ENCODE measurements around the gene CELA3A. TPM values are rescaled to one million over a fixed set of nuclear protein-coding genes. Genes with fewer than 3 reads are reported as not detected.

The CELA3A gene
- total RNA-seq, 1 donor from 2014 or later: not detected

GRCh38 chr1:22039594-22040285, 38.3 kb downstream of the CELA3A start:
- Mint-ChIP-seq H3K36me3 (ENCODE audit: low read depth) (no peaks in the 10 kb centered on the region), H3K4me1 (ENCODE audit: low read depth) (peaks cover 16% of the 10 kb centered on the region), H3K9me3 (ENCODE audit: low read depth) (no peaks in the 10 kb centered on the region), H3K27me3 (ENCODE audit: low read depth) (no peaks in the 10 kb centered on the region), H3K27ac (ENCODE audit: unreplicated experiment) (no peak overlapping the region), H3K4me3 (ENCODE audit: unreplicated experiment) (no peak overlapping the region)
- DNase-seq (ENCODE audit: low spot score): no peak
- no peak for TF ChIP-seq CTCF (IDR thresholded peaks at IDR 0.05)

GRCh38 chr1:22040286-22040623, 38.8 kb downstream of the CELA3A start:
- no peaks in the 10 kb centered on the region for H3K27me3 Mint-ChIP-seq (ENCODE audit: low read depth)
- H3K27ac Mint-ChIP-seq (ENCODE audit: unreplicated experiment): no peak overlapping the region
- H3K36me3 Mint-ChIP-seq (ENCODE audit: low read depth): no peaks in the 10 kb centered on the region
- peaks cover 1% of the 10 kb centered on the region for H3K9me3 Mint-ChIP-seq (ENCODE audit: low read depth)
- DNase-seq (ENCODE audit: low spot score): no peak
- no peak for TF ChIP-seq CTCF (IDR thresholded peaks at IDR 0.05)
- peaks cover 21% of the 10 kb centered on the region for H3K4me1 Mint-ChIP-seq (ENCODE audit: low read depth)
- no peak overlapping the region for H3K4me3 Mint-ChIP-seq (ENCODE audit: unreplicated experiment)

- Mint-ChIP-seq H3K36me3 (ENCODE audit: low read depth) (no peaks in the 10 kb centered on the region), H3K27ac (ENCODE audit: unreplicated experiment) (no peak overlapping the region), H3K27me3 (ENCODE audit: low read depth) (no peaks in the 10 kb centered on the region), H3K9me3 (ENCODE audit: low read depth) (peaks cover 4% of the 10 kb centered on the region), H3K4me3 (ENCODE audit: unreplicated experiment) (no peak overlapping the region), H3K4me1 (ENCODE audit: low read depth) (peaks cover 24% of the 10 kb centered on the region)
- DNase-seq (ENCODE audit: low spot score): no peak
- no peak for TF ChIP-seq CTCF (IDR thresholded peaks at IDR 0.05)
These were observed 40.0 kb downstream of the CELA3A start for GRCh38 chr1:22041505-22041904.

- Mint-ChIP-seq H3K4me3 (ENCODE audit: unreplicated experiment) (no peak overlapping the region), H3K27ac (ENCODE audit: unreplicated experiment) (no peak overlapping the region), H3K36me3 (ENCODE audit: low read depth) (no peaks in the 10 kb centered on the region), H3K27me3 (ENCODE audit: low read depth) (no peaks in the 10 kb centered on the region), H3K9me3 (ENCODE audit: low read depth) (peaks cover 4% of the 10 kb centered on the region), H3K4me1 (ENCODE audit: low read depth) (peaks cover 24% of the 10 kb centered on the region)
- no peak for TF ChIP-seq CTCF (IDR thresholded peaks at IDR 0.05)
- no peak for DNase-seq (ENCODE audit: low spot score)
These were observed 41.8 kb downstream of the CELA3A start for GRCh38 chr1:22043198-22043769.

GRCh38 chr1:22044690-22045420, 43.4 kb downstream of the CELA3A start:
- H3K4me3 Mint-ChIP-seq (ENCODE audit: unreplicated experiment): no peak overlapping the region

More at GRCh38 chr1:22044690-22045420, 43.4 kb downstream of the CELA3A start:
- TF ChIP-seq CTCF (IDR thresholded peaks at IDR 0.05): no peak
- Mint-ChIP-seq H3K27me3 (ENCODE audit: low read depth) (no peaks in the 10 kb centered on the region), H3K9me3 (ENCODE audit: low read depth) (peaks cover 4% of the 10 kb centered on the region), H3K36me3 (ENCODE audit: low read depth) (no peaks in the 10 kb centered on the region), H3K27ac (ENCODE audit: unreplicated experiment) (peak overlapping the region; percentile 90), H3K4me1 (ENCODE audit: low read depth) (peaks cover 20% of the 10 kb centered on the region)
- DNase-seq (ENCODE audit: low spot score): no peak

All from chondrocyte (in vitro differentiated cells).